Trophoblast cell (in vitro differentiated cells and primary cell): ENCODE measurements around the gene POLR1A.

Experiments
- DNase-seq, 2 donors: peaks; one replicate each; pipeline ENCODE4 v3.0.0-alpha.2; 2016
- H2AFZ ChIP-seq: 2 replicates; pipeline ENCODE4 v1.6.1; 2013; ENCODE audit warnings: low read length, moderate library complexity, mild to moderate bottlenecking; ENCODE audit not compliant: insufficient read depth, poor library complexity
- H2AK5ac ChIP-seq: 2 replicates; pipeline ENCODE4 v1.6.1; 2013; ENCODE audit warnings: mild to moderate bottlenecking, low read length
- H2BK120ac ChIP-seq: 2 replicates; pipeline ENCODE4 v1.6.1; 2013; ENCODE audit warnings: low read length, mild to moderate bottlenecking, moderate library complexity; ENCODE audit not compliant: insufficient read depth, poor library complexity
- H2BK12ac ChIP-seq: 2 replicates; pipeline ENCODE4 v1.6.1; 2013; ENCODE audit warnings: mild to moderate bottlenecking, low read length, moderate library complexity
- H2BK5ac ChIP-seq: 2 replicates; pipeline ENCODE4 v1.6.1; 2013; ENCODE audit warnings: low read length, low read depth, moderate library complexity, mild to moderate bottlenecking; ENCODE audit not compliant: poor library complexity
- H3K14ac ChIP-seq: 2 replicates; pipeline ENCODE4 v1.6.1; 2013; ENCODE audit warnings: mild to moderate bottlenecking, low read length
- H3K18ac ChIP-seq: 2 replicates; pipeline ENCODE4 v1.6.1; 2013; ENCODE audit warnings: mild to moderate bottlenecking, low read length
- H3K23ac ChIP-seq: 2 replicates; pipeline ENCODE4 v1.6.1; 2013; ENCODE audit warnings: low read length
- H3K27ac ChIP-seq: 2 replicates; pipeline ENCODE4 v1.5.1; 2013; ENCODE audit warnings: low read depth, mild to moderate bottlenecking, inconsistent platforms, low read length, moderate library complexity
- H3K27me3 ChIP-seq: 2 replicates; pipeline ENCODE4 v1.6.1; 2013; ENCODE audit warnings: inconsistent platforms, mild to moderate bottlenecking, low read length, moderate library complexity; ENCODE audit not compliant: insufficient read depth
- H3K36me3 ChIP-seq, 2 experiments: 1 replicate in 1 of 2; 2 replicates in 1 of 2; pipeline ENCODE4 v1.6.1; 2013; ENCODE audit warnings: low read length in 2 of 2, mild to moderate bottlenecking in 2 of 2, moderate library complexity in 1 of 2; ENCODE audit not compliant: insufficient read depth in 2 of 2, control insufficient read depth in 1 of 2
- H3K4ac ChIP-seq: 2 replicates; pipeline ENCODE4 v1.6.1; 2013; ENCODE audit warnings: low read depth, mild to moderate bottlenecking, low read length, moderate library complexity
- H3K4me1 ChIP-seq, 2 experiments: 1 replicate in 1 of 2; 2 replicates in 1 of 2; pipeline ENCODE4 v1.6.1; 2013; ENCODE audit warnings: low read length in 2 of 2, mild to moderate bottlenecking in 2 of 2, moderate library complexity in 1 of 2; ENCODE audit not compliant: insufficient read depth in 2 of 2, control insufficient read depth in 1 of 2
- H3K4me2 ChIP-seq: 2 replicates; pipeline ENCODE4 v1.6.1; 2013; ENCODE audit warnings: inconsistent platforms, mild to moderate bottlenecking, low read length, moderate library complexity
- H3K4me3 ChIP-seq: 2 replicates; pipeline ENCODE4 v1.5.1; 2013; ENCODE audit warnings: mild to moderate bottlenecking, low read depth, low read length, inconsistent platforms
- H3K79me1 ChIP-seq: one replicate; pipeline ENCODE4 v1.6.1; 2013; ENCODE audit warnings: low read length
- H3K79me2 ChIP-seq: 2 replicates; pipeline ENCODE4 v1.6.1; 2013; ENCODE audit warnings: low read length, mild to moderate bottlenecking; ENCODE audit not compliant: control insufficient read depth, insufficient read depth, poor library complexity
- H3K9ac ChIP-seq: 2 replicates; pipeline ENCODE4 v1.6.1; 2013; ENCODE audit warnings: mild to moderate bottlenecking, low read length
- H3K9me3 ChIP-seq: 2 replicates; pipeline ENCODE4 v1.6.1; 2013; ENCODE audit warnings: low read depth, mild to moderate bottlenecking, control low read depth, inconsistent platforms, low read length; ENCODE audit not compliant: insufficient read depth
- H4K12ac ChIP-seq: 2 replicates; pipeline ENCODE4 v1.6.1; 2013; ENCODE audit warnings: low read depth, mild to moderate bottlenecking, low read length, moderate library complexity
- H4K8ac ChIP-seq: 2 replicates; pipeline ENCODE4 v1.6.1; 2013; ENCODE audit warnings: low read depth, mild to moderate bottlenecking, low read length, moderate library complexity
- H4K91ac ChIP-seq: one replicate; pipeline ENCODE4 v1.6.1; 2013; ENCODE audit warnings: low read depth, mild to moderate bottlenecking, low read length, moderate library complexity
- WGBS: extraction: QIAGEN DNeasy Blood & Tissue Kit; methylation state at CpG from one replicate; pipeline ENCODE4 v1.1.7; 2013; ENCODE audit warnings: missing lambda C conversion rate; ENCODE audit not compliant: insufficient read length, insufficient coverage; ENCODE audit errors: extremely low coverage; 5-methylcytosine and 5-hydroxymethylcytosine counted together

POLR1A gene

GRCh38 chr2:86037141-86037794 is 68.4 kb downstream of the POLR1A start:
- peak overlapping the region; percentile 30 for H2AK5ac ChIP-seq
- no peak overlapping the region for H3K14ac ChIP-seq
- H3K27ac ChIP-seq: no peak overlapping the region
- no CpG with 5 or more reads among the region's 12 CpGs for WGBS
- H3K4me1 ChIP-seq: peaks cover 0 to 2% of the 10 kb centered on the region in 2 experiments
- H3K36me3 ChIP-seq: peaks cover 68 to 81% of the 10 kb centered on the region in 2 experiments
- no peak overlapping the region for H2AFZ ChIP-seq
- peak overlapping the region; percentile 10 for H4K91ac ChIP-seq
- H3K4me2 ChIP-seq: no peak overlapping the region
- no peak overlapping the region for H3K9ac ChIP-seq
- no peaks in the 10 kb centered on the region for H3K27me3 ChIP-seq
- H2BK120ac ChIP-seq: no peak overlapping the region
- DNase-seq: peak in 1 of 2 donors; percentile 14
- no peak overlapping the region for H3K4ac ChIP-seq
- no peak overlapping the region for H3K23ac ChIP-seq
- H3K18ac ChIP-seq: no peak overlapping the region
- H2BK12ac ChIP-seq: no peak overlapping the region
- no peak overlapping the region for H4K12ac ChIP-seq
- H3K9me3 ChIP-seq: no peaks in the 10 kb centered on the region
- H3K4me3 ChIP-seq: no peak overlapping the region
- no peaks in the 10 kb centered on the region for H3K79me2 ChIP-seq
- no peaks in the 10 kb centered on the region for H3K79me1 ChIP-seq
- no peak overlapping the region for H4K8ac ChIP-seq
- no peak overlapping the region for H2BK5ac ChIP-seq

GRCh38 chr2:86036669-86037138 is 69.0 kb downstream of the POLR1A start:
- Histone ChIP-seq H3K27me3 (no peaks in the 10 kb centered on the region), H3K27ac (no peak overlapping the region), H2AK5ac (peak overlapping the region; percentile 30), H3K23ac (no peak overlapping the region), H2BK5ac (no peak overlapping the region), H3K4ac (no peak overlapping the region), H4K91ac (peak overlapping the region; percentile 10), H3K4me2 (no peak overlapping the region), H4K8ac (peak overlapping the region; percentile 39), H3K14ac (no peak overlapping the region), H3K4me1 (peaks cover 0 to 2% of the 10 kb centered on the region in 2 experiments), H4K12ac (no peak overlapping the region), H2BK120ac (no peak overlapping the region), H2AFZ (no peak overlapping the region), H3K79me1 (no peaks in the 10 kb centered on the region), H3K4me3 (no peak overlapping the region), H3K9ac (no peak overlapping the region), H3K9me3 (no peaks in the 10 kb centered on the region), H3K36me3 (peaks cover 71 to 81% of the 10 kb centered on the region in 2 experiments), H3K79me2 (no peaks in the 10 kb centered on the region), H2BK12ac (no peak overlapping the region), H3K18ac (no peak overlapping the region)
- DNase-seq: no peak
- WGBS: no CpG with 5 or more reads among the region's 7 CpGs

GRCh38 chr2:86035883-86036668 is 69.6 kb downstream of the POLR1A start:
- no peak overlapping the region for H2BK5ac ChIP-seq
- H3K36me3 ChIP-seq: peaks cover 72 to 81% of the 10 kb centered on the region in 2 experiments
- H2BK120ac ChIP-seq: no peak overlapping the region
- H3K14ac ChIP-seq: no peak overlapping the region
- no peaks in the 10 kb centered on the region for H3K27me3 ChIP-seq
- H2AK5ac ChIP-seq: no peak overlapping the region
- no peak overlapping the region for H3K4me3 ChIP-seq
- no peak overlapping the region for H3K23ac ChIP-seq
- peaks cover 0 to 2% of the 10 kb centered on the region in 2 experiments for H3K4me1 ChIP-seq
- no peak overlapping the region for H3K4ac ChIP-seq
- peak in 1 of 2 donors; percentile 7 for DNase-seq
- no peaks in the 10 kb centered on the region for H3K79me1 ChIP-seq
- H4K8ac ChIP-seq: peak overlapping the region; percentile 39
- H2BK12ac ChIP-seq: no peak overlapping the region
- no peak overlapping the region for H4K12ac ChIP-seq
- H3K79me2 ChIP-seq: no peaks in the 10 kb centered on the region
- no peak overlapping the region for H3K27ac ChIP-seq
- H3K4me2 ChIP-seq: no peak overlapping the region
- H4K91ac ChIP-seq: no peak overlapping the region
- no peaks in the 10 kb centered on the region for H3K9me3 ChIP-seq
- no peak overlapping the region for H2AFZ ChIP-seq
- H3K9ac ChIP-seq: no peak overlapping the region
- WGBS: no CpG with 5 or more reads among the region's 10 CpGs
- H3K18ac ChIP-seq: no peak overlapping the region

- peaks cover 0 to 2% of the 10 kb centered on the region in 2 experiments for H3K4me1 ChIP-seq
- no peak overlapping the region for H2AK5ac ChIP-seq
- H3K27ac ChIP-seq: no peak overlapping the region
- H3K4me3 ChIP-seq: no peak overlapping the region
- no peaks in the 10 kb centered on the region for H3K27me3 ChIP-seq
- no peak for DNase-seq
- no peak overlapping the region for H2BK12ac ChIP-seq
- peaks cover 77 to 84% of the 10 kb centered on the region in 2 experiments for H3K36me3 ChIP-seq
- H4K8ac ChIP-seq: no peak overlapping the region
- H3K79me2 ChIP-seq: no peaks in the 10 kb centered on the region
- no peaks in the 10 kb centered on the region for H3K79me1 ChIP-seq
- no peak overlapping the region for H3K23ac ChIP-seq
- H3K18ac ChIP-seq: no peak overlapping the region
- H2BK5ac ChIP-seq: no peak overlapping the region
- no peak overlapping the region for H3K4ac ChIP-seq
- H3K4me2 ChIP-seq: no peak overlapping the region
- no CpG with 5 or more reads among the region's 7 CpGs for WGBS
- no peak overlapping the region for H4K91ac ChIP-seq
- no peak overlapping the region for H3K9ac ChIP-seq
- H2BK120ac ChIP-seq: no peak overlapping the region
- H3K9me3 ChIP-seq: no peaks in the 10 kb centered on the region
- no peak overlapping the region for H2AFZ ChIP-seq
- H4K12ac ChIP-seq: no peak overlapping the region
- H3K14ac ChIP-seq: no peak overlapping the region
Observed at GRCh38 chr2:86035376-86035882, 70.3 kb downstream of the POLR1A start.
